ENCODE data around the gene HECW1. TPM values are rescaled to one million over a fixed set of nuclear protein-coding genes. Genes with fewer than 3 reads are reported as not detected.

Gene HECW1
- polyA plus RNA-seq, 1 donor (not counting 4 experiments of a cell fraction or from before 2014, with no cell fraction given), result not detected

GRCh38 chr7:43463401-43463980 is 351.0 kb downstream of the HECW1 start:
- no peaks in the 10 kb centered on the region for H3K9me3 ChIP-seq (ENCODE audit: control insufficient read depth, low read depth, low read length)
- no peaks in the 10 kb centered on the region for H3K79me2 ChIP-seq (ENCODE audit: control insufficient read depth, insufficient read depth, low read length)
- peaks cover 20% of the 10 kb centered on the region for H3K4me1 ChIP-seq (ENCODE audit: control insufficient read depth, extremely low read depth, insufficient read depth, low read length)
- no peaks in the 10 kb centered on the region for H3K27me3 ChIP-seq (ENCODE audit: control insufficient read depth, extremely low read depth, insufficient read depth, low read length)
- dilution Hi-C loops (cut with MboI; ENCODE audit: extremely low pct_ligation_motif_present, low sequenced_read_pairs), result no loop called here
- no peaks in the 10 kb centered on the region for H4K20me1 ChIP-seq (ENCODE audit: control insufficient read depth, extremely low read depth, insufficient read depth, low read length)
- H3K36me3 ChIP-seq (ENCODE audit: control insufficient read depth in 2 of 2, extremely low read depth in 1 of 2, insufficient read depth in 2 of 2, low read length in 2 of 2), result no peaks in the 10 kb centered on the region
- DNase-seq (ENCODE audit: low read depth, low spot score), result no peak
- H3K27ac ChIP-seq (ENCODE audit: control insufficient read depth, insufficient read depth, low read length), result no peak overlapping the region
- H3K4me3 ChIP-seq (ENCODE audit: control insufficient read depth in 2 of 3, extremely low read depth in 1 of 3, insufficient read depth in 2 of 3, low read depth in 1 of 3, low read length in 3 of 3), result peak overlapping the region in 2 of 3 experiments; percentile 39 to 58
- peak overlapping the region; percentile 72 for H3K4me2 ChIP-seq (ENCODE audit: control insufficient read depth, extremely low read depth, insufficient read depth, low read depth, low read length)
- H3K9ac ChIP-seq (ENCODE audit: control insufficient read depth, extremely low read depth, insufficient read depth, low read length), result no peak overlapping the region
- peak overlapping the region; percentile 73 for H2AFZ ChIP-seq (ENCODE audit: control insufficient read depth, low read length)
- TF ChIP-seq EZH2 (IDR thresholded peaks at IDR 0.05; ENCODE audit: low read length), result no peak
- TF ChIP-seq CTCF (optimal IDR thresholded peaks at IDR 0.05 in 1 of 3, IDR thresholded peaks at IDR 0.05 in 1 of 3, conservative IDR thresholded peaks at IDR 0.05 in 1 of 3; ENCODE audit: extremely low read depth in 1 of 3, insufficient read depth in 2 of 3, low read length in 3 of 3), result no peak
- no peaks in the 10 kb centered on the region for H3K9me1 ChIP-seq (ENCODE audit: control insufficient read depth, extremely low read depth, insufficient read depth, low read length)
- peak; percentile 86 for FAIRE-seq

- Histone ChIP-seq H3K9ac (ENCODE audit: control insufficient read depth, extremely low read depth, insufficient read depth, low read length) (no peak overlapping the region), H3K4me3 (ENCODE audit: control insufficient read depth in 2 of 3, extremely low read depth in 1 of 3, insufficient read depth in 2 of 3, low read depth in 1 of 3, low read length in 3 of 3) (no peak overlapping the region), H3K4me2 (ENCODE audit: control insufficient read depth, extremely low read depth, insufficient read depth, low read depth, low read length) (no peak overlapping the region), H3K27me3 (ENCODE audit: control insufficient read depth, extremely low read depth, insufficient read depth, low read length) (no peaks in the 10 kb centered on the region), H3K79me2 (ENCODE audit: control insufficient read depth, insufficient read depth, low read length) (no peaks in the 10 kb centered on the region), H4K20me1 (ENCODE audit: control insufficient read depth, extremely low read depth, insufficient read depth, low read length) (no peaks in the 10 kb centered on the region), H3K27ac (ENCODE audit: control insufficient read depth, insufficient read depth, low read length) (no peak overlapping the region), H2AFZ (ENCODE audit: control insufficient read depth, low read length) (no peak overlapping the region), H3K4me1 (ENCODE audit: control insufficient read depth, extremely low read depth, insufficient read depth, low read length) (peaks cover 20% of the 10 kb centered on the region), H3K36me3 (ENCODE audit: control insufficient read depth in 2 of 2, extremely low read depth in 1 of 2, insufficient read depth in 2 of 2, low read length in 2 of 2) (no peaks in the 10 kb centered on the region), H3K9me3 (ENCODE audit: control insufficient read depth, low read depth, low read length) (no peaks in the 10 kb centered on the region), H3K9me1 (ENCODE audit: control insufficient read depth, extremely low read depth, insufficient read depth, low read length) (no peaks in the 10 kb centered on the region)
- TF ChIP-seq CTCF (optimal IDR thresholded peaks at IDR 0.05 in 1 of 3, IDR thresholded peaks at IDR 0.05 in 1 of 3, conservative IDR thresholded peaks at IDR 0.05 in 1 of 3; ENCODE audit: extremely low read depth in 1 of 3, insufficient read depth in 2 of 3, low read length in 3 of 3) (no peak), EZH2 (IDR thresholded peaks at IDR 0.05; ENCODE audit: low read length) (no peak)
- FAIRE-seq (peak; percentile 39), DNase-seq (ENCODE audit: low read depth, low spot score) (no peak)
- dilution Hi-C loops (cut with MboI; ENCODE audit: extremely low pct_ligation_motif_present, low sequenced_read_pairs), result no loop called here
Measured at GRCh38 chr7:43465581-43466554, 353.4 kb downstream of the HECW1 start.

All from keratinocyte (primary cell).